SK-N-SH treated with all-trans-retinoic acid at 6 μM for 48 hours (cell line): ENCODE measurements around the gene CTR9.

Experiments
- ATAC-seq: fragments of 200-7000 bp; cut with Tn5 transposase; 3 replicates; pipeline ENCODE4 v1.9.1; 2020; ENCODE audit warnings: mild to moderate bottlenecking, moderate library complexity
- ARNTL ChIP-seq: fragments of 450-650 bp; formaldehyde crosslinking; IDR thresholded peaks from 2 replicates; pipeline ENCODE4 v1.5.0; 2020; ENCODE audit warnings: low read depth, mild to moderate bottlenecking, moderate library complexity, borderline replicate concordance
- CREB5 ChIP-seq: fragments of 250-450 bp; sonication (Bioruptor Pico); IDR thresholded peaks from 2 replicates; pipeline ENCODE4 v1.5.1; 2020; ENCODE audit warnings: low read depth, mild to moderate bottlenecking, moderate library complexity
- CSRNP3 ChIP-seq: fragments of 250-450 bp; sonication (Bioruptor Pico); IDR thresholded peaks from 2 replicates; pipeline ENCODE4 v1.5.1; 2021; ENCODE audit warnings: mild to moderate bottlenecking, moderate library complexity
- GLIS3 ChIP-seq: fragments of 250-450 bp; sonication (Bioruptor Pico); IDR thresholded peaks from 2 replicates; pipeline ENCODE4 v1.5.0; 2020; ENCODE audit warnings: mild to moderate bottlenecking, moderate library complexity
- OSR1 ChIP-seq: fragments of 250-450 bp; sonication (Bioruptor Pico); IDR thresholded peaks from 2 replicates; pipeline ENCODE4 v1.8.0; 2022; ENCODE audit warnings: moderate library complexity, mild to moderate bottlenecking, inconsistent platforms
- PATZ1 ChIP-seq: fragments of 250-450 bp; sonication (Bioruptor Pico); IDR thresholded peaks from 2 replicates; pipeline ENCODE4 v1.8.0; 2020; ENCODE audit warnings: mild to moderate bottlenecking, moderate library complexity, borderline replicate concordance
- TOX ChIP-seq: fragments of 250-450 bp; sonication (Bioruptor Pico); IDR thresholded peaks from 2 replicates; pipeline ENCODE4 v1.8.0; 2021; ENCODE audit warnings: mild to moderate bottlenecking, moderate library complexity, borderline replicate concordance
- ZFP3 ChIP-seq: fragments of 250-450 bp; sonication (Bioruptor Pico); IDR thresholded peaks from 2 replicates; pipeline ENCODE4 v1.5.0; 2020; ENCODE audit warnings: mild to moderate bottlenecking, moderate library complexity
- ZFP30 ChIP-seq: fragments of 450-650 bp; formaldehyde crosslinking; IDR thresholded peaks from 2 replicates; pipeline ENCODE4 v1.5.0; 2022; ENCODE audit warnings: mild to moderate bottlenecking, moderate library complexity
- ZNF565 ChIP-seq: fragments of 450-650 bp; formaldehyde crosslinking; conservative IDR thresholded peaks from 2 replicates; pipeline ENCODE4 v1.5.0; 2020; ENCODE audit warnings: low read depth, mild to moderate bottlenecking, moderate library complexity
- ZNF8 ChIP-seq: fragments of 450-650 bp; formaldehyde crosslinking; IDR thresholded peaks from 2 replicates; pipeline ENCODE4 v1.5.0; 2020; ENCODE audit warnings: mild to moderate bottlenecking, moderate library complexity
- TF ChIP-seq, protein P1 (sequence below): fragments of 250-450 bp; sonication (Bioruptor Pico); IDR thresholded peaks from 2 replicates; pipeline ENCODE4 v1.8.0; 2021; ENCODE audit warnings: low read depth, mild to moderate bottlenecking, moderate library complexity, borderline replicate concordance
- TF ChIP-seq, protein P2 (sequence below): fragments of 250-450 bp; sonication (Bioruptor Pico); IDR thresholded peaks from 2 replicates; pipeline ENCODE4 v1.5.0; 2020; ENCODE audit warnings: mild to moderate bottlenecking, moderate library complexity

CTR9 gene

DNA sequence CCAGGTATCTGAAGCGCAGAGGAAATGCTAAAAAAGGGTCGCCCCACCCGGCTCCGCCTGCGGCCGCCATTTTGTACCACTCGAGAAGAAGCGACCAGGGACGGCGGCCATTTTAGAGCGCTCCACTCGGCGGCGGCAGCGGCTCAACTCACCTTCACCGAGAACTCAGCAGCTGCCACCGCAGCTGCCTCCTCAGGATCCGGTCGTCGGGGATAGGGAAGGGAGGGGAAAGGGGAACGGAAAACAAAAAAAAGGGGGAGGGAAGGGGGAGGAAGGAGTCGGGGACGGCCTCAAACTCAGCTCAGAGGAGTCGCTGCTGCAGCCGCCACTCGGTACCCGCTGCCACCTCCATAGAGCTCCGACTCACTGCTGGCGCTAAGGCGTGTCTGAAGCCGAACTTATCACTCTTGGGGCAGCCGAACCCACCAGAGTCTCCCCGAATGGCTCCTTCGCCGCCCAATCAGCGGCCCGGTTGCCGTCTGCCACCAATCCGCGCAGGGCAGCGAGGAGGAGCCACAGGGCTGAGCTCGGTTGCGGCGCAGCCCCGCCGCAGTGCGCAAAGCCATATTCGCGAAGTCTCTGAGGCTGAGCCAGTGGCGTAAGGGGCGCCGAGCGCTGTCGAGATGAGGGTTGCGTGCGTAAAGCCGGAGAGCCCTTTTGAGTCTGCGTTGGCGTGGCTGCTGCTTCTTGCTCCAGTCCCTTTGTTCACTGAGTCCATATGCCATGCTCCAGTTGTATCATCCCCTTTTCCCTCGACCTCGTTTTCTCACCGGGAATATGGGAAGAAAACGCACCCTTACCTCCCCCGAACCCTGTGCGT, 57.7 kb downstream of the CTR9 start, which contains the start of gene EIF4G2:
Gene EIF4G2, minus strand, starts transcription at position 374 of the 820 bp plus-strand sequence.
- peak; percentile 97 for ATAC-seq
- TF ChIP-seq PATZ1 (CRISPR knock-in tag) (peak; percentile 59; the same call in 1 of the 2 replicates), CSRNP3 (CRISPR knock-in tag) (peak; percentile 65; the same call in 1 of the 2 replicates), GLIS3 (0 out of 2 replicates have a peak, but pooled peaks have one; percentile 37), ZNF565 (no peak), ZFP30 (CRISPR knock-in tag) (no peak)
- TF ChIP-seq, protein P1, sequence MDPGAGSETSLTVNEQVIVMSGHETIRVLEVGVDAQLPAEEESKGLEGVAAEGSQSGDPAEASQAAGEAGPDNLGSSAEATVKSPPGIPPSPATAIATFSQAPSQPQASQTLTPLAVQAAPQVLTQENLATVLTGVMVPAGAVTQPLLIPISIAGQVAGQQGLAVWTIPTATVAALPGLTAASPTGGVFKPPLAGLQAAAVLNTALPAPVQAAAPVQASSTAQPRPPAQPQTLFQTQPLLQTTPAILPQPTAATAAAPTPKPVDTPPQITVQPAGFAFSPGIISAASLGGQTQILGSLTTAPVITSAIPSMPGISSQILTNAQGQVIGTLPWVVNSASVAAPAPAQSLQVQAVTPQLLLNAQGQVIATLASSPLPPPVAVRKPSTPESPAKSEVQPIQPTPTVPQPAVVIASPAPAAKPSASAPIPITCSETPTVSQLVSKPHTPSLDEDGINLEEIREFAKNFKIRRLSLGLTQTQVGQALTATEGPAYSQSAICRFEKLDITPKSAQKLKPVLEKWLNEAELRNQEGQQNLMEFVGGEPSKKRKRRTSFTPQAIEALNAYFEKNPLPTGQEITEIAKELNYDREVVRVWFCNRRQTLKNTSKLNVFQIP (CRISPR knock-in tag) = peak; percentile 90
- TF ChIP-seq, protein P2, sequence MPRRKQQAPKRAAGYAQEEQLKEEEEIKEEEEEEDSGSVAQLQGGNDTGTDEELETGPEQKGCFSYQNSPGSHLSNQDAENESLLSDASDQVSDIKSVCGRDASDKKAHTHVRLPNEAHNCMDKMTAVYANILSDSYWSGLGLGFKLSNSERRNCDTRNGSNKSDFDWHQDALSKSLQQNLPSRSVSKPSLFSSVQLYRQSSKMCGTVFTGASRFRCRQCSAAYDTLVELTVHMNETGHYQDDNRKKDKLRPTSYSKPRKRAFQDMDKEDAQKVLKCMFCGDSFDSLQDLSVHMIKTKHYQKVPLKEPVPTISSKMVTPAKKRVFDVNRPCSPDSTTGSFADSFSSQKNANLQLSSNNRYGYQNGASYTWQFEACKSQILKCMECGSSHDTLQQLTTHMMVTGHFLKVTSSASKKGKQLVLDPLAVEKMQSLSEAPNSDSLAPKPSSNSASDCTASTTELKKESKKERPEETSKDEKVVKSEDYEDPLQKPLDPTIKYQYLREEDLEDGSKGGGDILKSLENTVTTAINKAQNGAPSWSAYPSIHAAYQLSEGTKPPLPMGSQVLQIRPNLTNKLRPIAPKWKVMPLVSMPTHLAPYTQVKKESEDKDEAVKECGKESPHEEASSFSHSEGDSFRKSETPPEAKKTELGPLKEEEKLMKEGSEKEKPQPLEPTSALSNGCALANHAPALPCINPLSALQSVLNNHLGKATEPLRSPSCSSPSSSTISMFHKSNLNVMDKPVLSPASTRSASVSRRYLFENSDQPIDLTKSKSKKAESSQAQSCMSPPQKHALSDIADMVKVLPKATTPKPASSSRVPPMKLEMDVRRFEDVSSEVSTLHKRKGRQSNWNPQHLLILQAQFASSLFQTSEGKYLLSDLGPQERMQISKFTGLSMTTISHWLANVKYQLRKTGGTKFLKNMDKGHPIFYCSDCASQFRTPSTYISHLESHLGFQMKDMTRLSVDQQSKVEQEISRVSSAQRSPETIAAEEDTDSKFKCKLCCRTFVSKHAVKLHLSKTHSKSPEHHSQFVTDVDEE (CRISPR knock-in tag) = peak; percentile 22; the same call in 1 of the 2 replicates

DNA sequence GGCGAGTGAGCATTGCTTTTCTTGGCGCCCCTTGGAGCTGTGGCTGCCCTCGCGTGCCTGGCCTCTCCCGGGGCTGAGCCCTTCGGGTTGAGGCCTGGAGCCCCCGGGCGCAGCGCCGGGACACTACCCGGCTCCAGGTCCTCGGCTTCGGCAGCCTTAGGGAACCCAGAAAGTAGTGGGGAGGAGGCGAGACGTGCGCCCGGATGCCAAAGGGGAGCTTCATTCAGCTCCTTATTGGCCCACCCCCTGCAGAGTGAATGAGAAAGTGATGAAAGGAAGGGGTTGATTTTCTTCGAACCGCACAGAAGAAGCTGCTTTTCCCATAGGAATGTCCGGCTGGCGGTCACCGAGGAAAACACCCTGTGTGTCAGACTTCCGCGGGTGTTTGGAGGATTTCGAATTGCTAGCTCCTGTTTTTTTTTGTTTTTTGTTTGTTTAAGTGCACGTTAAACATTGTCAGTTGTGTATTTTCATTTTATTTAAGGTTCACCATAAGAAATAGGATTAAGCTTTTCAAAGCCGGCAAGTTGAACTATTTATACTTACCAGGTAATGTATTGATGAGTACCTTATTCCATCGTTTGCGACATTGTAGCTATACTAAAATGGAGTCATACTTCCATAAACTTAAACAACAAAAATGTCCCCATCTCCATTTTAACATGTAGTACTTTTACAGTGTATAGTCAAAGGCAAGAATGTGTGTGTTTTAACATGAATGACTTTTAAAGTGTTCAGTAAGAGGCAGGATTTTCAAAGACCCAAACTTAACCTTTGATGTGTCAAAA, 58.5 kb downstream of the CTR9 start:
- TF ChIP-seq, protein P1 (CRISPR knock-in tag) = no peak
- TF ChIP-seq ZFP3 (CRISPR knock-in tag) (0 out of 2 replicates have a peak, but pooled peaks have one; percentile 41), ZNF8 (peak; percentile 29; the same call in 1 of the 2 replicates)
- ATAC-seq = peak; percentile 41

DNA sequence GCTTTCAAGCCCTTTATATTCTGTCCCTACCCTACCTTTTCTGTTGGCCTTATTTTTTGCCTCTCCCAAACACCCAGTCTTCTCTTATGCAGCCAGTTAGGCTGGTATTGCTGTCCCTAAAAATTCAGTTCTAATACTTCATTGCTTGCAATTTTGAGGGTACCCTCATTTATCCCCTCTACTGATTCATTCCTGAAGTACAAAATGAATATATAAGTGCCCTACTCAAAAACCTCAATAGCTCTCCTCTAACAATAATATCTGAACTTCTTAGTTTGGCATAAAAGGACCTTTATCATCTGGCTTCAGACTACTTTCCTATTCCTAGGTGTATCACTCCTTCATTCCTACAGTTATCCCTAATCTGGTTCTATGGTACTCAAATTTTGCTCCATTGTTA, 62.9 kb downstream of the CTR9 start:
- ATAC-seq = no peak
- no peak for TF ChIP-seq ZNF565
- no peak for TF ChIP-seq CREB5 (CRISPR knock-in tag)
- TF ChIP-seq CSRNP3 (CRISPR knock-in tag) = no peak
- no peak for TF ChIP-seq ARNTL
- TF ChIP-seq OSR1 (CRISPR knock-in tag) = no peak
- no peak for TF ChIP-seq TOX (CRISPR knock-in tag)
- no peak for TF ChIP-seq ZFP3 (CRISPR knock-in tag)
